Spinal cord (tissue), 10 donors: ENCODE data around the gene IFT80. TPM values are rescaled to one million over a fixed set of nuclear protein-coding genes. Genes with fewer than 3 reads are reported as not detected.
"Not testable (repeated sequence)": the region's sequence is repeated elsewhere in the genome, so short reads cannot be mapped to it uniquely, and the experiment has no call there.

Source experiments
- DNase-seq, 6 donors: peaks; one replicate each; pipeline versions ENCODE4 v3.0.0 to v3.0.0-alpha.2; 2013 to 2015; ENCODE audit warnings: low spot score in 6 of 6, low read depth in 4 of 6
- H3K27ac ChIP-seq: one replicate; pipeline ENCODE4 v1.5.1; 2013; ENCODE audit warnings: low read depth, low read length, control low read depth
- H3K27me3 ChIP-seq: one replicate; pipeline ENCODE4 v1.6.1; 2013; ENCODE audit warnings: low read length; ENCODE audit not compliant: control insufficient read depth, insufficient read depth
- H3K36me3 ChIP-seq: one replicate; pipeline ENCODE4 v1.6.1; 2013; ENCODE audit warnings: low read length; ENCODE audit not compliant: control insufficient read depth, insufficient read depth
- H3K4me1 ChIP-seq: one replicate; pipeline ENCODE4 v1.6.1; 2013; ENCODE audit warnings: low read length; ENCODE audit not compliant: control insufficient read depth, insufficient read depth
- H3K4me3 ChIP-seq: one replicate; pipeline ENCODE4 v1.5.1; 2013; ENCODE audit warnings: low read depth, low read length, control low read depth
- H3K9me3 ChIP-seq: one replicate; pipeline ENCODE4 v1.6.1; 2013; ENCODE audit warnings: low read length; ENCODE audit not compliant: control insufficient read depth, insufficient read depth
- WGBS: methylation state at CpG from one replicate; pipeline ENCODE4 v1.1.5; 2013; ENCODE audit warnings: missing lambda C conversion rate; ENCODE audit not compliant: insufficient coverage; 5-methylcytosine and 5-hydroxymethylcytosine counted together
- polyA plus RNA-seq, 2 donors: library from polyadenylated mRNA; unstranded; fragments of 120-200 nt; gene quantifications; one replicate each; pipeline ENCODE4 v1.2.1, GENCODE V29; 2013; ENCODE audit not compliant: insufficient read length in 2 of 2
- total RNA-seq, 2 donors: library from RNA; depleted of rRNA in 1 of 2; stranded (reverse); fragments of 120-200 nt in 1 of 2; fragments of >200 nt in 1 of 2; gene quantifications; one replicate each; pipeline versions ENCODE4 v1.2.3 to v1.2.4, GENCODE V29; 2013 to 2014
- donor health status: healthy.

Gene IFT80
- total and polyA plus RNA-seq, 4 donors, result 39.1 to 71.4 (median 49.5) TPM

DNA sequence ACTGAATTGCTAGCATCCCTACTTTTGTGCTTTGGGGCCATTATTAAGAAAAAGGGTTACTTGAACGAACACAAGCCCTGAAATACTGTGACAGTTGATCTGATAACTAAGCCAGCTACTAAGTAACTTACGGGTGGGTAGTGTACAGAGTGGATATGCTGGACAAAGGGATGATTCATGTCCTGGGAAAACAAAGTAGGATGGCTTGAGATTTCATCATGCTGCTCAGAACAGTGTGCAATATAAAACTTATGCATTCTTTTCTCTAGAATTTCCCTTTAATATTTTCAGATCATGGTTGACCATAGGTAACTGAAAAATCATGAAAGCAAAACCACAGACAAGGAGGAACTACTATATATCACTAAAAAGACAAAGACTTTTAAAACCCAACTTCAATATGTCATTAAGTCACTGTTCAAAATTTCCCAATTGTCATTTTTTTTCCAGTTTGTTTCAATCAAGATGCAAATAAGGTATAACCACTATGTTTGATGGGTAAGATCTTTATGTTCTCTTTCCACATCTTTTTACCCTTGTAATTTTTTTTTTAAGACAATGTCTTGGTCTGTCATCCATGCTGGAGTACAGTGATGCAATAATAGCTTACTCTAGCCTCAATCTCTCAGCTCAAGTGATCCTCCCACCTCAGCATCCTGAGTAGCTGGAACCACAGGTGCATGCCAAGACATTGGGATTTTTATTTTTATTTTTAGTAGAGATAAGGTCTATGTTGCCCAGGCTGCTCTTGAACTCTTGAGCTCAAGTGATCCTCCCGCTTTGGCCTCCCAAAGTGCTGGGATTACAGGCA lies 67.7 kb downstream of the IFT80 start:
- no peaks in the 10 kb centered on the region for H3K36me3 ChIP-seq
- no peak overlapping the region for H3K27ac ChIP-seq
- no peaks in the 10 kb centered on the region for H3K27me3 ChIP-seq
- no peak overlapping the region for H3K4me3 ChIP-seq
- no peak for DNase-seq
- 83% methylated on average over 2 of the region's 3 CpGs for WGBS
- H3K4me1 ChIP-seq, result no peaks in the 10 kb centered on the region
- H3K9me3 ChIP-seq, result no peaks in the 10 kb centered on the region

- no peaks in the 10 kb centered on the region for H3K9me3 ChIP-seq
- no peak overlapping the region for H3K4me3 ChIP-seq
- H3K27ac ChIP-seq, result no peak overlapping the region
- no peaks in the 10 kb centered on the region for H3K4me1 ChIP-seq
- H3K36me3 ChIP-seq, result no peaks in the 10 kb centered on the region
- no peaks in the 10 kb centered on the region for H3K27me3 ChIP-seq
- DNase-seq, result no peak
Observed at GRCh38 chr3:160330690-160331089, 68.3 kb downstream of the IFT80 start.

DNA sequence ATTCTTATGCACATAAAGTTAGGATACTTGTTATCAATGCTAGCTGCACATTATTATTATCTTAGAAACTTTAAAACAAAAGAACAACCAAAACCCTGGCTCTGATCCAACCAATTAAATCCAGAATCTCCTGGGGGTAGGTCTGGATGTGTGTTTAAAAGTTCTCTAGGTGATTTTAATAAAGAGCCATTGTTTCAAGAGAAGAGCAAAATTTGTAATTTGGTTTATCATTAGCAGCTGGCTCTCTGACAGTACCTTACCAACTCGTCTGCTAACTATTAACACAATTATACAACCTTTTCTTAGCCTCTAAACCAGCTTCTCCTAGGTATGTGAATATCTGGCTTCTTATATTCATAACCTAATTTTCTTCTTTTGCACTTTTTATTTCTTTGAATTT lies 68.9 kb downstream of the IFT80 start:
- Histone ChIP-seq H3K36me3 (no peaks in the 10 kb centered on the region), H3K9me3 (no peaks in the 10 kb centered on the region), H3K27ac (no peak overlapping the region), H3K4me1 (no peaks in the 10 kb centered on the region), H3K4me3 (no peak overlapping the region), H3K27me3 (no peaks in the 10 kb centered on the region)
- WGBS, result no CpG with 5 or more reads among the region's 1 CpG
- no peak for DNase-seq

- not testable (repeated sequence) for H3K4me3 ChIP-seq, DNase-seq, H3K36me3 ChIP-seq, H3K4me1 ChIP-seq, H3K27ac ChIP-seq, H3K9me3 ChIP-seq, H3K27me3 ChIP-seq
- no CpG with 5 or more reads among the region's 2 CpGs for WGBS
Observed at GRCh38 chr3:160326286-160326685, 72.7 kb downstream of the IFT80 start.

DNA sequence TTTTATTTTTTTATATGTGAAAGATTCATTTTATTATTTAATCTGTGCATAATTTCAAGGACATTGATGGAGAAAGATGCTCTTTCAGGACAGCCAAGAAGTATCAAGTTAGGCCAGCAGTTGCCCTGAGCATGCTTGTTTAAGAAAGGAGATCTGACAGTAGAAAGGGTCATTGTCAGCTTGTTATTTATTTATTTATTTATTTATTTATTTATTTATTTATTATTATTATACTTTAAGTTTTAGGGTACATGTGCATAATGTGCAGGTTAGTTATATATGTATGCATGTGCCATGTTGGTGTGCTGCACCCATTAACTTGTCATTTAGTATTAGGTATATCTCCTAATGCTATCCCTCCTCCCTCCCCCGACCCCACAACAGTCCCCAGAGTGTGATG lies 77.2 kb downstream of the IFT80 start:
- not testable (repeated sequence) for H3K27me3 ChIP-seq, H3K27ac ChIP-seq, H3K4me3 ChIP-seq, DNase-seq, H3K4me1 ChIP-seq, H3K36me3 ChIP-seq, H3K9me3 ChIP-seq
- no CpG with 5 or more reads among the region's 1 CpG for WGBS

DNA sequence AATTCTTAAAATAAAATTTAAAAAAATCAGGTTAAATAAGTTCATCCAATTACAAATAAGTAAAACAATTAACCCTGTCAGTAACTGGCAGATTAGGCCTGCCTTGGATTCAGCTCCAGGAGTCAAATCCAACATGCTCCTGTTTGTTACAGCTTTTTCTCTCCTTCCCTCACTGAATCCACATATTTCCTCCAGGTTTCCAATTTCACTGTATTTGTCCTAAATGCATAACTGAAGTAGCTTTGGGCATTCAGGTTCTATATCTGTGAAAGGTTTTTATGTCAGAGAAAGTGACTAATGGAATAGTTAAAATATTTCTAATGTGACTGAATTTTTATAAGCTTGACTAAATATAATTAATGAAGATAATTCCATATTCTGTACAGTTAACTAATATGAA lies 79.7 kb downstream of the IFT80 start:
- Histone ChIP-seq H3K27me3 (no peaks in the 10 kb centered on the region), H3K9me3 (no peaks in the 10 kb centered on the region), H3K4me1 (no peaks in the 10 kb centered on the region), H3K4me3 (no peak overlapping the region), H3K36me3 (no peaks in the 10 kb centered on the region), H3K27ac (no peak overlapping the region)
- DNase-seq, result no peak

DNA sequence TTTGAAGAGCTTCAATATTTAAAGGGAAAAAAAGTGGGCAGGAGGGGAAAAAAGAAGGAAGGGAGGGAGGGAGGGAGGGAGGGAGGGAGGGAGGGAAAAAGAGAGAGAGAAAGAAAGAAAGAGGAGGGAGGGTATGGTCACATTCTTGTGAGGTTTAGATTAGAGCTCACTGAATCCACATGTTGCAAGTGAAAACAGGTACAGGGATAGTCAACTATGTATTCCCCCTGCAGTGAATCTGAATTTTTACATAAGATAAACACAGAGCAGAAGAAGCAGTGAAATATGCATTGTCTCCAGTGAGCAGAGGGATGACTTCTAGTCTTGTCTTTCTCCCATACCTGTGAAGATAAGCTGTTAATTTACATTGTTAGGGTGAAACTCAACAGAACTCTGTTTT lies 84.0 kb downstream of the IFT80 start:
- Histone ChIP-seq H3K36me3 (peaks cover 2% of the 10 kb centered on the region), H3K9me3 (no peaks in the 10 kb centered on the region), H3K27me3 (no peaks in the 10 kb centered on the region), H3K4me1 (no peaks in the 10 kb centered on the region), H3K4me3 (no peak overlapping the region), H3K27ac (no peak overlapping the region)
- DNase-seq, result no peak

GRCh38 chr3:160312014-160312624 lies 86.9 kb downstream of the IFT80 start:
- Histone ChIP-seq H3K4me1 (no peaks in the 10 kb centered on the region), H3K4me3 (no peak overlapping the region), H3K27me3 (no peaks in the 10 kb centered on the region), H3K27ac (no peak overlapping the region), H3K36me3 (peaks cover 2% of the 10 kb centered on the region), H3K9me3 (no peaks in the 10 kb centered on the region)
- WGBS, result 90% methylated on average over 3 of the region's 5 CpGs
- DNase-seq, result no peak

DNA sequence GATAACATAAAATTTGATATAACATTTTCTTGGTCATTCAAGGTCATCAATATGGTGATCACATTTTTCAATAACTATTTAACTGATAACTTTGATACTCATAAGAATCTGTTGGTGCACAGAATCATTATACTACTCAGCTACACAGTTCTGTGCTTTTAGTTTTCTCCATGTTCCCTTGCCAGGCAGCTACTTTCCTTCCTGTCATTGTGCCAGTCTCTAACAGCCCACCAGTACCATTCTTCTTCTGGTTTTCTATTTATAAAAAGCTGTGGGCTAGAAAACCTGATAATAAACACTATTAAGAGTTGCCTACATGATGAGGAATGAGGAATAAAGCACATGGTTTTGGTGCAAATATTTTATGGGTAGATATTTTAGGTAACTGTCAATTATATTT lies 96.2 kb downstream of the IFT80 start:
- H3K27me3 ChIP-seq, result no peaks in the 10 kb centered on the region
- no peak overlapping the region for H3K27ac ChIP-seq
- no peak overlapping the region for H3K4me3 ChIP-seq
- H3K9me3 ChIP-seq, result no peaks in the 10 kb centered on the region
- peak in 1 of 6 donors; percentile 47 for DNase-seq
- no peaks in the 10 kb centered on the region for H3K4me1 ChIP-seq
- H3K36me3 ChIP-seq, result no peaks in the 10 kb centered on the region

DNA sequence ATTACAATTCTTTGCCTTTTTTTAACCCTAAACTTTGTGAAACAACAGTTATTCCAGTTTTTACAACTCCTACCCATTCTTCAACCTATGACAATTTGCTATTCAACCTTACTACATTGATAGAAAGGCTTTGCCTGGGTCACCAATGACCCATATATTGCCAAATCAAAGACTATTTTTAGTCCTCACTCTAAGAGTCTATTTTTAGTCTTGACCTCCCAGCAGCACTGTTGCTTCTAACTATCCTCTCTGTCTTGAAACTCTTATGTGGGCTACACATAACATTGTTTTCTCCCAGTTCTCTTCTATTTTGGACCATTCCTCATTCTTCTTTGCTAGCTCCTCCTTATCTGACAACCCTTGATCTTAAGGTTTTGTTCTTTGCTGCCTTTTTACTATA lies 102.4 kb downstream of the IFT80 start:
- no peaks in the 10 kb centered on the region for H3K36me3 ChIP-seq
- H3K27ac ChIP-seq, result no peak overlapping the region
- DNase-seq, result no peak
- no peaks in the 10 kb centered on the region for H3K27me3 ChIP-seq
- no peaks in the 10 kb centered on the region for H3K9me3 ChIP-seq
- H3K4me1 ChIP-seq, result no peaks in the 10 kb centered on the region
- no peak overlapping the region for H3K4me3 ChIP-seq
